MM.1S (cell line): Measurements from ENCODE around the gene CCDC28B.

Experiments used
- DNase-seq: peaks from one replicate; pipeline ENCODE4 v3.0.0-alpha.2; 2015
- H2AFZ ChIP-seq: fragments of 300-600 bp; sonication (generic); 2 replicates; pipeline ENCODE4 v1.6.0; 2016; ENCODE audit warnings: antibody characterized with exemption, low read length
- H3F3A ChIP-seq: fragments of 300-600 bp; sonication (generic); 2 replicates; pipeline ENCODE4 v1.6.1; 2016; ENCODE audit warnings: mild to moderate bottlenecking, antibody characterized with exemption, low read length, moderate library complexity, mixed read lengths; ENCODE audit not compliant: insufficient read depth
- H3K27ac ChIP-seq: fragments of 300-600 bp; sonication (generic); 2 replicates; pipeline ENCODE4 v1.5.1; 2016; ENCODE audit warnings: mild to moderate bottlenecking, low read length
- H3K27me3 ChIP-seq: fragments of 300-600 bp; sonication (generic); replicated peaks from 2 replicates; pipeline ENCODE4 v1.6.0; 2016; ENCODE audit warnings: low read length; ENCODE audit not compliant: insufficient read depth
- H3K36me3 ChIP-seq: fragments of 300-600 bp; sonication (generic); replicated peaks from 2 replicates; pipeline ENCODE4 v1.6.1; 2016; ENCODE audit warnings: mild to moderate bottlenecking, low read length, mixed read lengths; ENCODE audit not compliant: insufficient read depth
- H3K4me1 ChIP-seq: fragments of 300-600 bp; sonication (generic); 2 replicates; pipeline ENCODE4 v1.6.1; 2016; ENCODE audit warnings: low read length, mixed read lengths
- H3K4me2 ChIP-seq: fragments of 300-600 bp; sonication (generic); 2 replicates; pipeline ENCODE4 v1.6.0; 2016; ENCODE audit warnings: low read depth, low read length
- H3K4me3 ChIP-seq: fragments of 300-600 bp; sonication (generic); 2 replicates; pipeline ENCODE4 v1.5.1; 2016; ENCODE audit warnings: low read length, mixed read lengths
- H3K79me2 ChIP-seq: fragments of 300-600 bp; sonication (generic); 2 replicates; pipeline ENCODE4 v1.6.1; 2016; ENCODE audit warnings: mixed run types, low read length, mixed read lengths
- H3K9ac ChIP-seq: fragments of 300-600 bp; sonication (generic); 2 replicates; pipeline ENCODE4 v1.6.1; 2016; ENCODE audit warnings: low read length, mixed read lengths
- H3K9me2 ChIP-seq: fragments of 300-600 bp; sonication (generic); replicated peaks from 2 replicates; pipeline ENCODE4 v1.6.1; 2016; ENCODE audit warnings: mild to moderate bottlenecking, low read length, mixed read lengths; ENCODE audit not compliant: insufficient read depth
- H3K9me3 ChIP-seq: fragments of 300-600 bp; sonication (generic); replicated peaks from 2 replicates; pipeline ENCODE4 v1.6.1; 2016; ENCODE audit warnings: mild to moderate bottlenecking, low read length, mixed read lengths; ENCODE audit not compliant: insufficient read depth
- H4K20me1 ChIP-seq: fragments of 300-600 bp; sonication (generic); 2 replicates; pipeline ENCODE4 v1.6.1; 2016; ENCODE audit warnings: mild to moderate bottlenecking, low read length, moderate library complexity, mixed read lengths; ENCODE audit not compliant: insufficient read depth
- EZH2 ChIP-seq: fragments of 300-600 bp; sonication (generic); optimal IDR thresholded peaks from 2 replicates; pipeline ENCODE3; 2017; ENCODE audit warnings: low read depth, mild to moderate bottlenecking, antibody characterized with exemption, low read length, mixed read lengths
- EZH2phosphoT487 ChIP-seq: fragments of 300-600 bp; sonication (generic); IDR thresholded peaks from 2 replicates; pipeline ENCODE4 v1.6.1; 2018; ENCODE audit warnings: antibody characterized with exemption, low read length
- TF ChIP-seq, protein P1 (sequence below): fragments of 300-600 bp; sonication (generic); IDR thresholded peaks from 2 replicates; pipeline ENCODE4 v1.5.1; 2016; ENCODE audit warnings: antibody characterized with exemption, low read length, mixed read lengths

CCDC28B gene

DNA sequence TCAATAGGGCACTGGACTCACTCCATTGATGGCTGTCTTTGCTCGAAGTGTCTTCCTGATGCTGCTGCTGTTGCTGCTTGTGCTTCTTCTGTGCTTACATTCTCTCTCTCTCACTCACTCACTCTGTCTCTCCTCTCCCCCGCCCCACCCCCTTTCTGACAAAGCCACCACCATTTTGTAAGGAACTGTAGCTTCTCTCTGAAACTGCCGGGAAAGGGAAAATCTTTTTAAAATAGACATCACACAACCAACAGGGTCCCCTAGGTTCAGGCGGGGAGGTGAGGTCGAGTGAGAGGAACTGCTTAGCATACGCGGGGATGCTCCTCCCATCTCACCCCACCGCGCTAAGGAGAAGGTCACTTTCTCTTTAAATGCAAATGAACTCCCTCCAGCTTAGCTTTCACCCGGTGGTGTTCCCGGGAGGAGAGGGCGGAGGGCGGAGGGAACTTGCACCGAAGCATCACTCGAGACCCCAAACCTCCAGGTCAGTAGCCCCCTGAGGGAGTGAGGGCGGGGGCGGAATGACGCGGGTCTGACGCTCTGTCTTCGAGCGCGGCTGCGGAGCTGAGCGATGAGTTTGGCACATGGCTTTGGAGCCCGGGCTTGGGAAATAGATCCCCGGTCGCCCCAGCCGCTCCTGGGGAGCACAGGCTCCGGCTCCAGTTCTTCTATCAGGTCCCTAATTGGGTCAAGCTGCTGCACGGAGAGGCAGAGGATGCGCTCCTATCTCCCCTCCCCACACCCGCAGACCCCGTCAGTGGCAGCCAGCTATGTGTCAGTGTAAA is at the start of gene CCDC28B:
Gene CCDC28B (plus strand): TSS at position 370 of the 785 bp plus-strand sequence. CDS start 1,341 bp downstream, outside the sequence.
- peak within 1 kb of the TSS; percentile 60 for H3K4me3 ChIP-seq
- no peaks in the 10 kb centered on the region; the same call in 1 of the 2 replicates for H3K36me3 ChIP-seq
- H3K9me2 ChIP-seq = no peaks in the 10 kb centered on the region
- peak within 1 kb of the TSS; percentile 98 for H3K4me2 ChIP-seq
- peaks cover 43% of the 10 kb centered on the region for H3K4me1 ChIP-seq
- no peak for DNase-seq
- H3K27me3 ChIP-seq = 0 out of 2 replicates have a peak, but pooled peaks cover 3% of the 10 kb centered on the region
- no peak within 1 kb of the TSS for H3K9ac ChIP-seq
- H3F3A ChIP-seq = peaks cover 20% of the 10 kb centered on the region
- H4K20me1 ChIP-seq = peaks cover 16% of the 10 kb centered on the region
- no peaks in the 10 kb centered on the region for H3K9me3 ChIP-seq
- H3K27ac ChIP-seq = no peak within 1 kb of the TSS; the same call in 1 of the 2 replicates
- TF ChIP-seq EZH2phosphoT487 = no peak
- no peak for TF ChIP-seq EZH2
- TF ChIP-seq, protein P1, sequence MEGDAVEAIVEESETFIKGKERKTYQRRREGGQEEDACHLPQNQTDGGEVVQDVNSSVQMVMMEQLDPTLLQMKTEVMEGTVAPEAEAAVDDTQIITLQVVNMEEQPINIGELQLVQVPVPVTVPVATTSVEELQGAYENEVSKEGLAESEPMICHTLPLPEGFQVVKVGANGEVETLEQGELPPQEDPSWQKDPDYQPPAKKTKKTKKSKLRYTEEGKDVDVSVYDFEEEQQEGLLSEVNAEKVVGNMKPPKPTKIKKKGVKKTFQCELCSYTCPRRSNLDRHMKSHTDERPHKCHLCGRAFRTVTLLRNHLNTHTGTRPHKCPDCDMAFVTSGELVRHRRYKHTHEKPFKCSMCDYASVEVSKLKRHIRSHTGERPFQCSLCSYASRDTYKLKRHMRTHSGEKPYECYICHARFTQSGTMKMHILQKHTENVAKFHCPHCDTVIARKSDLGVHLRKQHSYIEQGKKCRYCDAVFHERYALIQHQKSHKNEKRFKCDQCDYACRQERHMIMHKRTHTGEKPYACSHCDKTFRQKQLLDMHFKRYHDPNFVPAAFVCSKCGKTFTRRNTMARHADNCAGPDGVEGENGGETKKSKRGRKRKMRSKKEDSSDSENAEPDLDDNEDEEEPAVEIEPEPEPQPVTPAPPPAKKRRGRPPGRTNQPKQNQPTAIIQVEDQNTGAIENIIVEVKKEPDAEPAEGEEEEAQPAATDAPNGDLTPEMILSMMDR = no peak
- peak within 1 kb of the TSS; percentile 68 for H2AFZ ChIP-seq
- H3K79me2 ChIP-seq = no peaks in the 10 kb centered on the region

DNA sequence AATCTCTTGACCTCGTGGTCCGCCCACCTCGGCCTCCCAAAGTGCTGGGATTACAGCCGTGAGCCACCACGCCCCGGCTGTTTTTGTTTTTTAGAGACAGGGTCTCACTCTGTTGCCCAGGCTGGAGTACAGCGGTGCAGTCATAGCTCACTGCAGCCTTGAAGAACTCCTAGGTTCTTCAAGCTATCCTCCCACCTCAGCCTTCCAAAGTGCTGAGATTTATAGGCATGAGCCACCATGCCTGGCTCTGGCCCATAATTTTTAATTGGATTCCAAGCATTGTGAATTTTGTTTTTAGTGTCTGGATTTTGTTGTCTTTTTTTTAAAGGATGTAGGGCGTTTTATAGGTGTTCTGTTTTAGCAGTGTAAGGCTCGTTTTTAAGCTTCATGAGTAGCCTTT is 49.5 kb upstream of the CCDC28B start:
- no peaks in the 10 kb centered on the region for H3K4me1 ChIP-seq
- no peaks in the 10 kb centered on the region for H3K9me3 ChIP-seq
- no peak overlapping the region for H3K27ac ChIP-seq
- DNase-seq = no peak
- no peaks in the 10 kb centered on the region for H3K27me3 ChIP-seq
- peaks cover 82% of the 10 kb centered on the region for H3K79me2 ChIP-seq
- H3F3A ChIP-seq = no peaks in the 10 kb centered on the region
- 0 out of 2 replicates have a peak, but pooled peaks cover 2% of the 10 kb centered on the region for H3K36me3 ChIP-seq
- H3K4me3 ChIP-seq = no peak overlapping the region
- H2AFZ ChIP-seq = no peak overlapping the region
- no peaks in the 10 kb centered on the region for H3K9me2 ChIP-seq
- no peak overlapping the region for H3K9ac ChIP-seq
- no peaks in the 10 kb centered on the region for H4K20me1 ChIP-seq
- no peak overlapping the region for H3K4me2 ChIP-seq
- TF ChIP-seq EZH2phosphoT487 = no peak
- TF ChIP-seq, protein P1 = no peak
- no peak for TF ChIP-seq EZH2

GRCh38 chr1:32151319-32151787 is 49.0 kb upstream of the CCDC28B start:
- no peak overlapping the region for H3K4me3 ChIP-seq
- no peak overlapping the region for H3K9ac ChIP-seq
- H3K4me2 ChIP-seq = no peak overlapping the region
- no peaks in the 10 kb centered on the region for H3K9me2 ChIP-seq
- 0 out of 2 replicates have a peak, but pooled peaks cover 2% of the 10 kb centered on the region for H3K36me3 ChIP-seq
- no peak overlapping the region for H3K27ac ChIP-seq
- no peak for DNase-seq
- H3K79me2 ChIP-seq = peaks cover 77% of the 10 kb centered on the region
- no peak overlapping the region for H2AFZ ChIP-seq
- TF ChIP-seq EZH2 = no peak
- TF ChIP-seq EZH2phosphoT487 = no peak
- TF ChIP-seq, protein P1 = no peak
- no peaks in the 10 kb centered on the region for H3K4me1 ChIP-seq
- H3F3A ChIP-seq = no peaks in the 10 kb centered on the region
- no peaks in the 10 kb centered on the region for H3K27me3 ChIP-seq
- H4K20me1 ChIP-seq = no peaks in the 10 kb centered on the region
- H3K9me3 ChIP-seq = no peaks in the 10 kb centered on the region
